GM12878 (cell line): ENCODE data around the gene CDKN1C. TPM values are rescaled to one million over a fixed set of nuclear protein-coding genes. Genes with fewer than 3 reads are reported as not detected.

Source experiments
- ATAC-seq: fragments of 200-7000 bp; cut with Tn5 transposase; 3 replicates; pipeline ENCODE4 v1.9.1; 2020; ENCODE audit warnings: mild to moderate bottlenecking, moderate library complexity
- BruUV-seq: library from RNA; stranded (reverse); fragments of 400-500 nt; replicated peaks from 2 replicates; lab custom pipeline; 2021; lab: Mats Ljungman, UMichigan
- CTCF ChIA-PET: fragments of 300-600 bp; sonication (Branson Sonifier 250); formaldehyde crosslinking; extraction: SDS; loops from one replicate; lab custom pipeline; 2021; ENCODE audit warnings: inconsistent platforms; lab: Yijun Ruan, JAX
- POLR2A ChIA-PET: fragments of 350-600 bp; formaldehyde crosslinking; extraction: SDS; loops from one replicate; lab custom pipeline; 2021; ENCODE audit warnings: inconsistent platforms; lab: Charles Lee
- RAD21 ChIA-PET: fragments of 300-600 bp; sonication (Branson Sonifier 250); formaldehyde crosslinking; loops from one replicate; lab custom pipeline; 2023; ENCODE audit warnings: antibody characterized with exemption; ENCODE audit not compliant: unreplicated experiment; lab: Charles Lee
- SMC1A ChIA-PET: fragments of 300-600 bp; sonication (Branson Sonifier 250); formaldehyde crosslinking; loops from one replicate; lab custom pipeline; 2023; ENCODE audit not compliant: unreplicated experiment, uncharacterized antibody; lab: Charles Lee
- DNase-seq: peaks from one replicate; pipeline ENCODE4 v3.0.0-alpha.2; 2011; ENCODE audit warnings: low read depth, low spot score
- FAIRE-seq: peaks from 3 replicates; lab custom pipeline; 2011; peaks lifted over from hg19 to GRCh38; lab: Jason Lieb, UNC
- H2AFZ ChIP-seq: 2 replicates; pipeline ENCODE4 v1.6.0; 2011; ENCODE audit warnings: low read depth, low read length, control low read depth; ENCODE audit not compliant: control insufficient read depth
- H3K27ac ChIP-seq: 2 replicates; pipeline ENCODE4 v1.5.1; 2011; ENCODE audit warnings: control low read depth; ENCODE audit not compliant: control insufficient read depth, insufficient read depth
- H3K27me3 ChIP-seq, 2 experiments: replicated peaks in 1 of 2; 2 replicates each; pipeline versions ENCODE4 v1.6.0 to v1.6.1; 2011; ENCODE audit warnings: low read length in 1 of 2; ENCODE audit not compliant: control insufficient read depth in 2 of 2, insufficient read depth in 2 of 2
- H3K36me3 ChIP-seq, 2 experiments: 2 replicates each; pipeline ENCODE4 v1.5.1; 2011; ENCODE audit warnings: low read length in 1 of 2; ENCODE audit not compliant: control insufficient read depth in 2 of 2, insufficient read depth in 2 of 2
- H3K4me1 ChIP-seq: 2 replicates; pipeline ENCODE4 v1.6.1; 2011; ENCODE audit warnings: mild to moderate bottlenecking, low read length, moderate library complexity, mixed read lengths; ENCODE audit not compliant: control insufficient read depth, insufficient read depth
- H3K4me2 ChIP-seq: 2 replicates; pipeline ENCODE4 v1.6.0; 2011; ENCODE audit warnings: control low read depth; ENCODE audit not compliant: control insufficient read depth, insufficient read depth
- H3K4me3 ChIP-seq: fragments of 200-600 bp; sonication (generic); 2 replicates; pipeline ENCODE4 v1.5.1; 2016
- H3K79me2 ChIP-seq: 2 replicates; pipeline ENCODE4 v1.6.0; 2011; ENCODE audit warnings: low read length; ENCODE audit not compliant: control insufficient read depth, insufficient read depth
- H3K9ac ChIP-seq: 2 replicates; pipeline ENCODE4 v1.8.0; 2011; ENCODE audit warnings: low read length, control low read depth, mixed read lengths; ENCODE audit not compliant: control insufficient read depth, insufficient read depth
- H3K9me3 ChIP-seq: replicated peaks from 3 replicates; pipeline ENCODE4 v1.5.1; 2011; ENCODE audit warnings: mild to moderate bottlenecking, low read length; ENCODE audit not compliant: control insufficient read depth, insufficient read depth
- H4K20me1 ChIP-seq: 2 replicates; pipeline ENCODE4 v1.6.0; 2011; ENCODE audit not compliant: control insufficient read depth, insufficient read depth
- CREB1 ChIP-seq: IDR thresholded peaks from 2 replicates; pipeline ENCODE4 v1.6.1; 2012; ENCODE audit warnings: low read depth, mild to moderate bottlenecking, inconsistent platforms
- MYC ChIP-seq: IDR thresholded peaks from 2 replicates; pipeline ENCODE4 v1.6.1; 2011; ENCODE audit warnings: mild to moderate bottlenecking, low read length, moderate library complexity, inconsistent platforms; ENCODE audit not compliant: insufficient read depth, insufficient replicate concordance, insufficient read length, severe bottlenecking
- NFIC ChIP-seq: IDR thresholded peaks from 2 replicates; pipeline ENCODE4 v1.6.1; 2012; ENCODE audit warnings: low read depth, mild to moderate bottlenecking, inconsistent platforms, low read length, moderate library complexity
- SIX5 ChIP-seq: IDR thresholded peaks from 2 replicates; pipeline ENCODE4 v1.6.1; 2011; ENCODE audit warnings: mild to moderate bottlenecking, low read depth, low read length, moderate library complexity; ENCODE audit not compliant: severe bottlenecking
- STAT1 ChIP-seq: fragments of 450-650 bp; conservative IDR thresholded peaks from 2 replicates; pipeline ENCODE4 v1.6.1; 2014; ENCODE audit warnings: antibody characterized with exemption, mild to moderate bottlenecking
- YBX1 ChIP-seq: fragments of 450-650 bp; IDR thresholded peaks from 2 replicates; pipeline ENCODE4 v1.6.1; 2016; ENCODE audit warnings: antibody characterized with exemption
- WGBS: methylation state at CpG from one replicate; pipeline ENCODE4 v1.1.6; 2016; ENCODE audit warnings: low lambda C conversion rate; ENCODE audit not compliant: insufficient replicate concordance, insufficient coverage; ENCODE audit errors: missing lambda C conversion rate; 5-methylcytosine and 5-hydroxymethylcytosine counted together
- in situ Hi-C: fragments of 300-500 bp; cut with MboI; formaldehyde crosslinking; loops from 9 replicates; pipeline ENCODE4 v1.14.3; 2018; ENCODE audit warnings: mixed read lengths
- intact Hi-C: fragments of 100-400 bp; cut with micrococcal nuclease; formaldehyde crosslinking; loops from one replicate; pipeline ENCODE4 v1.14.2; 2022; ENCODE audit not compliant: unreplicated experiment
- polyA plus RNA-seq, 11 experiments: library from polyadenylated mRNA; depleted of rRNA in 4 of 11; unstranded in 6 of 11; stranded (reverse) in 5 of 11; fragments of >200 nt; fragmentation: Nextera tagmentation in 4 of 11; fragmentation: Illumina TruSeq in 1 of 11; extraction: Ambion mirVana in 4 of 11; extraction: Trizol in 1 of 11; gene quantifications; 1 replicate in 1 of 11; 2 replicates in 10 of 11; pipeline versions ENCODE4 v1.2.1 to v1.2.3, GENCODE V29; 2011 to 2016; ENCODE audit warnings: inconsistent platforms in 2 of 11, missing spikeins in 2 of 11, low read depth in 1 of 11
- total RNA-seq, 4 experiments: library from RNA; depleted of rRNA in 3 of 4; stranded (reverse); fragments of >200 nt in 3 of 4; fragmentation: Illumina TruSeq in 1 of 4; extraction: Trizol in 1 of 4; gene quantifications; 2 replicates each; pipeline versions ENCODE4 v1.2.1 to v1.2.3, GENCODE V29; 2013 to 2021
- TF ChIP-seq, protein P1 (sequence below): fragments of 450-650 bp; IDR thresholded peaks from 2 replicates; pipeline ENCODE4 v1.6.1; 2017; ENCODE audit warnings: mild to moderate bottlenecking, moderate library complexity

The CDKN1C gene
- total and polyA plus RNA-seq, 10 of the 15 experiments (the other 5 are each of a cell fraction or from before 2014, with no cell fraction given) = 0.05 to 0.21 (median 0.14) TPM; not detected in 7

DNA sequence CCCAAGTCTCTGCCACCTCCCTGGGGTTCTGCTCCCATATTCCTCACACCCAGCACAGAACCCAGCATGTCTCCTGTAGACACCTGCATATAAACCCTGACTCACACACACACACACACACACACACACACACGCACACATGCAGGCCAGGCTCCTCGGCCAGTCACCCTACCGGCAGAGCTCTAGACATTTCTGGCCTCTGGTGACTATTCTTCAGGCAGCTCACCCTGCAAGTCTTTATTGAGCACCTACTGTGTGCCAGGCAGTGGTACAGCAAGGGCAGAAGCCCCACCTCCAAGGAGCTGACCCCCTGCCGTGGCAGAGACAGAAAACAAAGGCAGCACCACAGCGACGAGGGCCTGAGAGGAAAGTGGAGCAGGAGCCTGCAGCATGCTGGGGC, 50.3 kb downstream of the CDKN1C start (continued):
- no peak for TF ChIP-seq CREB1
- TF ChIP-seq, protein P1, sequence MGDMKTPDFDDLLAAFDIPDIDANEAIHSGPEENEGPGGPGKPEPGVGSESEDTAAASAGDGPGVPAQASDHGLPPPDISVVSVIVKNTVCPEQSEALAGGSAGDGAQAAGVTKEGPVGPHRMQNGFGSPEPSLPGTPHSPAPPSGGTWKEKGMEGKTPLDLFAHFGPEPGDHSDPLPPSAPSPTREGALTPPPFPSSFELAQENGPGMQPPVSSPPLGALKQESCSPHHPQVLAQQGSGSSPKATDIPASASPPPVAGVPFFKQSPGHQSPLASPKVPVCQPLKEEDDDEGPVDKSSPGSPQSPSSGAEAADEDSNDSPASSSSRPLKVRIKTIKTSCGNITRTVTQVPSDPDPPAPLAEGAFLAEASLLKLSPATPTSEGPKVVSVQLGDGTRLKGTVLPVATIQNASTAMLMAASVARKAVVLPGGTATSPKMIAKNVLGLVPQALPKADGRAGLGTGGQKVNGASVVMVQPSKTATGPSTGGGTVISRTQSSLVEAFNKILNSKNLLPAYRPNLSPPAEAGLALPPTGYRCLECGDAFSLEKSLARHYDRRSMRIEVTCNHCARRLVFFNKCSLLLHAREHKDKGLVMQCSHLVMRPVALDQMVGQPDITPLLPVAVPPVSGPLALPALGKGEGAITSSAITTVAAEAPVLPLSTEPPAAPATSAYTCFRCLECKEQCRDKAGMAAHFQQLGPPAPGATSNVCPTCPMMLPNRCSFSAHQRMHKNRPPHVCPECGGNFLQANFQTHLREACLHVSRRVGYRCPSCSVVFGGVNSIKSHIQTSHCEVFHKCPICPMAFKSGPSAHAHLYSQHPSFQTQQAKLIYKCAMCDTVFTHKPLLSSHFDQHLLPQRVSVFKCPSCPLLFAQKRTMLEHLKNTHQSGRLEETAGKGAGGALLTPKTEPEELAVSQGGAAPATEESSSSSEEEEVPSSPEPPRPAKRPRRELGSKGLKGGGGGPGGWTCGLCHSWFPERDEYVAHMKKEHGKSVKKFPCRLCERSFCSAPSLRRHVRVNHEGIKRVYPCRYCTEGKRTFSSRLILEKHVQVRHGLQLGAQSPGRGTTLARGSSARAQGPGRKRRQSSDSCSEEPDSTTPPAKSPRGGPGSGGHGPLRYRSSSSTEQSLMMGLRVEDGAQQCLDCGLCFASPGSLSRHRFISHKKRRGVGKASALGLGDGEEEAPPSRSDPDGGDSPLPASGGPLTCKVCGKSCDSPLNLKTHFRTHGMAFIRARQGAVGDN = no peak
- TF ChIP-seq NFIC = no peak
- TF ChIP-seq YBX1 = no peak
- no peak for TF ChIP-seq MYC
- no peak for TF ChIP-seq STAT1

DNA sequence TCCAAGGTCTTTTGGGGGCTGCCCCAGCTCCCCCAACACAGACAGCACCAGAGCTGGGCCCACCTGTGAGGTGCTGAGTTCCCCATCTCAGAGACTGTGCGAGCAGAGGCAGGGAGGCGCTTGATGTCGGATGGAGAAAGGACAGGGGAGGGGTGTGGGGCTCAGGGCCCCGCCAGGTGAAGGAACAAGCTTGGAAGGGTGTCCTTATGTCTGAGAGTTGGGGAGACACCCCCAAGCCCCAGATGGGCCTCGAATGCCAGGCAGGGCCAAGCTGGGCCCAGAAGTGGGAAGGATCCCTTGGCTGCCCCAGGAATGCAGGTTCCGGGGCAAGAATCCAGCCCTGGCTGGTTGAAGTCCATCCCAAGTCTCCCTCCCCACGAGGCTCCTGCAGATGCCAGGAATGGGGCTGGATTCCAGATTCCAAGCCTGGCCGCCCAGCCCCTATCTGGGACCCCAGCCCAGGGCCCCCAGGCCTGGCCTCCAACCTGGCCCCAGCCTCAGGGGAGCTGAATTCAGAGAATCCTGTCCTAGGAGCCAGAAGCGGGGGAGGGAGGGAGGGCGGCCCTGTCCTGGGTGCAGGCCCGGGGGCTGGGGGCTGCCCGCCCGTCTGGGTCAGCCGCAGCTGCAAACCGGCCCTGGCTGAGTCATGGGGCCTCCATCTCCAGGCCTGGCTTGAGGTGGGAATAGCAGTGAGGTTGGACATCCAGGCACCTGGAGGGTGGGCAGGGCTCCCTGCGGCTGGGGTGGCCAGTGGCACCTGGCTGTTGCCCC, 50.9 kb downstream of the CDKN1C start:
- no peaks in the 10 kb centered on the region for H3K9me3 ChIP-seq
- SMC1A ChIA-PET = no interaction called here
- no peak overlapping the region for H3K9ac ChIP-seq
- no peaks in the 10 kb centered on the region; a peak in 1 of 4 replicates for H3K27me3 ChIP-seq
- H3K4me3 ChIP-seq = no peak overlapping the region
- no peaks in the 10 kb centered on the region for H3K79me2 ChIP-seq
- H2AFZ ChIP-seq = no peak overlapping the region
- ATAC-seq (no peak), DNase-seq (no peak), FAIRE-seq (no peak)
- H3K27ac ChIP-seq = no peak overlapping the region
- CTCF ChIA-PET = no interaction called here
- H3K36me3 ChIP-seq = no peaks in the 10 kb centered on the region
- POLR2A ChIA-PET = no interaction called here
- 34% methylated on average over 11 of the region's 16 CpGs for WGBS
- no peak overlapping the region for H3K4me2 ChIP-seq
- intact Hi-C loops = no loop called here
- in situ Hi-C loops = no loop called here
- RAD21 ChIA-PET = no interaction called here
- no peaks in the 10 kb centered on the region for H4K20me1 ChIP-seq
- H3K4me1 ChIP-seq = no peaks in the 10 kb centered on the region
- BruUV-seq = no TSS peak
- TF ChIP-seq SIX5 = no peak
